HepG2 (cell line): Measurements from ENCODE around the gene KRT79. TPM values are rescaled to one million over a fixed set of nuclear protein-coding genes. Genes with fewer than 3 reads are reported as not detected.
A peak's percentile ranks its signal among the peaks of the same experiment; 100 is the strongest.

Source experiments
- CBFB ChIP-seq: sonication (generic); formaldehyde crosslinking; IDR thresholded peaks from 2 replicates; pipeline ENCODE4 v1.4.0; 2020; ENCODE audit warnings: missing genetic modification reagents
- DMAP1 ChIP-seq: IDR thresholded peaks from 2 replicates; pipeline ENCODE4 v1.6.1; 2016
- ELF3 ChIP-seq: IDR thresholded peaks from 2 replicates; pipeline ENCODE4 v1.6.1; 2016; ENCODE audit warnings: missing genetic modification reagents, missing compliant biosample characterization
- HOXA5 ChIP-seq: sonication (generic); formaldehyde crosslinking; IDR thresholded peaks from 2 replicates; pipeline ENCODE4 v1.4.0; 2020; ENCODE audit warnings: missing genetic modification reagents
- KDM1A ChIP-seq: IDR thresholded peaks from 2 replicates; pipeline ENCODE4 v1.6.1; 2016; ENCODE audit warnings: missing compliant biosample characterization
- PHF8 ChIP-seq: sonication (generic); formaldehyde crosslinking; IDR thresholded peaks from 2 replicates; pipeline ENCODE4 v1.5.0; 2020; ENCODE audit warnings: missing genetic modification reagents
- POLR2G ChIP-seq: fragments of 200-400 bp; formaldehyde crosslinking; IDR thresholded peaks from 2 replicates; pipeline ENCODE4 v1.6.1; 2018; ENCODE audit warnings: mild to moderate bottlenecking, low read depth, low read length, moderate library complexity
- RBM39 ChIP-seq: fragments of 200-400 bp; formaldehyde crosslinking; IDR thresholded peaks from one replicate; pipeline ENCODE4 v1.6.1; 2018; ENCODE audit warnings: antibody characterized with exemption, mild to moderate bottlenecking, low read depth, low read length; ENCODE audit not compliant: poor library complexity, severe bottlenecking
- REXO4 ChIP-seq: sonication (generic); formaldehyde crosslinking; IDR thresholded peaks from 2 replicates; pipeline ENCODE4 v1.8.0; 2022; ENCODE audit warnings: missing genetic modification reagents, mild to moderate bottlenecking, borderline replicate concordance
- TARDBP ChIP-seq: sonication (generic); formaldehyde crosslinking; IDR thresholded peaks from 2 replicates; pipeline ENCODE4 v1.8.0; 2022; ENCODE audit warnings: mild to moderate bottlenecking, missing genetic modification reagents
- ZNF256 ChIP-seq: sonication (generic); formaldehyde crosslinking; conservative IDR thresholded peaks from 2 replicates; pipeline ENCODE4 v1.4.0; 2020; ENCODE audit warnings: missing genetic modification reagents
- ZNF260 ChIP-seq: sonication (generic); formaldehyde crosslinking; IDR thresholded peaks from 2 replicates; pipeline ENCODE4 v1.4.0; 2020; ENCODE audit warnings: missing genetic modification reagents, low read depth, mild to moderate bottlenecking, borderline replicate concordance
- ZNF282 ChIP-seq: fragments of 450-650 bp; IDR thresholded peaks from 2 replicates; pipeline ENCODE4 v1.6.1; 2018; ENCODE audit not compliant: partially characterized antibody
- ZNF441 ChIP-seq: sonication (generic); formaldehyde crosslinking; IDR thresholded peaks from 2 replicates; pipeline ENCODE4 v1.7.0; 2021; ENCODE audit warnings: missing genetic modification reagents, borderline replicate concordance
- polyA plus RNA-seq, 8 experiments: library from polyadenylated mRNA; depleted of rRNA in 3 of 8; stranded (reverse) in 7 of 8; unstranded in 1 of 8; fragments of >200 nt; fragmentation: Illumina TruSeq in 4 of 8; extraction: Trizol in 4 of 8; gene quantifications; 2 replicates each; pipeline versions ENCODE4 v1.2.1 to v1.2.3, GENCODE V29; 2011 to 2016; ENCODE audit warnings: low read depth in 4 of 8, missing spikeins in 1 of 8, mixed read lengths in 1 of 8; ENCODE audit not compliant: insufficient read depth in 1 of 8
- total RNA-seq, 5 experiments: library from RNA; depleted of rRNA; stranded (reverse); fragments of >200 nt; fragmentation: Illumina TruSeq; extraction: Trizol; gene quantifications; 2 replicates each; pipeline ENCODE4 v1.2.3, GENCODE V29; 2016; ENCODE audit warnings: low read depth in 1 of 5
- TF ChIP-seq, protein P1 (sequence below): sonication (generic); IDR thresholded peaks from 2 replicates; pipeline ENCODE4 v1.6.1; 2016; ENCODE audit warnings: low read depth, borderline replicate concordance
- TF ChIP-seq, protein P2 (sequence below): sonication (generic); formaldehyde crosslinking; IDR thresholded peaks from 2 replicates; pipeline ENCODE4 v1.4.0; 2020; ENCODE audit warnings: missing genetic modification reagents
- TF ChIP-seq, protein P3 (sequence below), 2 experiments: sonication (generic) in 1 of 2; formaldehyde crosslinking in 1 of 2; IDR thresholded peaks; 2 replicates each; pipeline versions ENCODE4 v1.4.0 to v1.6.1; 2016 to 2020; ENCODE audit warnings: borderline replicate concordance in 1 of 2, low read depth in 1 of 2, mild to moderate bottlenecking in 1 of 2, missing genetic modification reagents in 1 of 2
- TF ChIP-seq, protein P4 (sequence below): IDR thresholded peaks from 2 replicates; pipeline ENCODE4 v1.6.1; 2016; ENCODE audit warnings: low read depth, control low read depth
- TF ChIP-seq, protein P5 (sequence below): sonication (generic); formaldehyde crosslinking; IDR thresholded peaks from 2 replicates; pipeline ENCODE4 v1.5.1; 2020; ENCODE audit warnings: missing genetic modification reagents, mild to moderate bottlenecking, borderline replicate concordance

Gene KRT79
- total and polyA plus RNA-seq, 2 of the 13 experiments (the other 11 are each of a cell fraction or from before 2014, with no cell fraction given) = 0.09 TPM; not detected in 1

DNA sequence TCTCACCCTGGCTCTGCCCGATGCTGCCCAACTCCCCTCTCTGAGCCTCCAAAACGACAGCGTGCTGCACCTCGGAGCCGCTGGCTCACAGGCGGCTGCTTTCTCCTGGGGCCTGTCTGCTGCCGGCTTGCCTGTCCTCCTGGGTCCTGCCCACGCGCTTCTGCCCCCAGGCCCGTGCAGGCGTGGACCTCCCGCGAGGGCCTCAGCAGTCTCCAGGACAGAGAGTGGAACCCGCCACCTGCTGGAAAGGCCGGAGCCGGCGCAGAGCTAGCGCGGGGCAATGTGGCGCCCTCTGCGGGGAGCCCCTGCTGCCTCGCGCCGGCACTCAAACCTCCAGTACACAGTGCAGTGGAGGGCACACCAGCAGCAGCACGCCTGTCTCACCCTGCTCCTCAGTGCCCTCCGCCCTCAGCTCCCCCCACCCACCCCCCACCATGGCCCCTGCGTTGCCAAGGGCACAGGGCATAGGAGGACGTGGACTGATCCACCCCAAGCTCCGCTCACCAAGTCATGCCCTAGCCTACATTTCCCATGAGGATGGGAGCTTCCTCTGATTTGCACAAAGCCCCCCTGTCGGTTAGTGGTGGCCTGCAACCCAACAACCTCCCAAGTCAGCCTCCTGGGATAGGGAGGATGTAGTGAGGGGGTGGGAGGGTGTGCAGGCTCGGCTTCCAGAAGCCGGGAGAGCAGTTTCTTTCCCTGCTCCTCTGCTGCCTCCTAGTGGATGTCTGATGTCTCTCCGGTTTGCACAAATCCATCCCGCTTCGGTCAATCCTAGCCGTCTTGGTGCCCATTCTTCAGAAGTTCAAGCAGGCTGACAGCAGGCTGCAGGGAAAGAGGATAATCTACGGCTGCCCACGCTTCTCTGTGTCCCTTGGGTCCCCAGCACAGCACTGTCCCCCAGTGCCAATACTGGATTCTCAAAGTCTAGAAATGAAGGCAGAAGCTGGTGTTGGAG, 45.6 kb upstream of the KRT79 start (continued):
- TF ChIP-seq, protein P1, sequence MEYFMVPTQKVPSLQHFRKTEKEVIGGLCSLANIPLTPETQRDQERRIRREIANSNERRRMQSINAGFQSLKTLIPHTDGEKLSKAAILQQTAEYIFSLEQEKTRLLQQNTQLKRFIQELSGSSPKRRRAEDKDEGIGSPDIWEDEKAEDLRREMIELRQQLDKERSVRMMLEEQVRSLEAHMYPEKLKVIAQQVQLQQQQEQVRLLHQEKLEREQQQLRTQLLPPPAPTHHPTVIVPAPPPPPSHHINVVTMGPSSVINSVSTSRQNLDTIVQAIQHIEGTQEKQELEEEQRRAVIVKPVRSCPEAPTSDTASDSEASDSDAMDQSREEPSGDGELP = no peak
- TF ChIP-seq, protein P2, sequence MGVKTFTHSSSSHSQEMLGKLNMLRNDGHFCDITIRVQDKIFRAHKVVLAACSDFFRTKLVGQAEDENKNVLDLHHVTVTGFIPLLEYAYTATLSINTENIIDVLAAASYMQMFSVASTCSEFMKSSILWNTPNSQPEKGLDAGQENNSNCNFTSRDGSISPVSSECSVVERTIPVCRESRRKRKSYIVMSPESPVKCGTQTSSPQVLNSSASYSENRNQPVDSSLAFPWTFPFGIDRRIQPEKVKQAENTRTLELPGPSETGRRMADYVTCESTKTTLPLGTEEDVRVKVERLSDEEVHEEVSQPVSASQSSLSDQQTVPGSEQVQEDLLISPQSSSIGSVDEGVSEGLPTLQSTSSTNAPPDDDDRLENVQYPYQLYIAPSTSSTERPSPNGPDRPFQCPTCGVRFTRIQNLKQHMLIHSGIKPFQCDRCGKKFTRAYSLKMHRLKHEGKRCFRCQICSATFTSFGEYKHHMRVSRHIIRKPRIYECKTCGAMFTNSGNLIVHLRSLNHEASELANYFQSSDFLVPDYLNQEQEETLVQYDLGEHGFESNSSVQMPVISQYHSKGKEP (CRISPR knock-in tag) = no peak
- TF ChIP-seq TARDBP (CRISPR knock-in tag) (peak; percentile 74), ZNF260 (CRISPR knock-in tag) (no peak), ZNF282 (no peak), ELF3 (CRISPR knock-in tag) (peak; percentile 45), PHF8 (CRISPR knock-in tag) (peak; percentile 63), REXO4 (no peak), RBM39 (peak; percentile 90), ZNF441 (CRISPR knock-in tag) (no peak), POLR2G (0 out of 2 replicates have a peak, but pooled peaks have one; percentile 22), KDM1A (CRISPR knock-in tag) (no peak), CBFB (CRISPR knock-in tag) (no peak), DMAP1 (CRISPR knock-in tag) (no peak; the same call in 1 of the 2 replicates), ZNF256 (no peak), HOXA5 (CRISPR knock-in tag) (no peak)
- TF ChIP-seq, protein P3, sequence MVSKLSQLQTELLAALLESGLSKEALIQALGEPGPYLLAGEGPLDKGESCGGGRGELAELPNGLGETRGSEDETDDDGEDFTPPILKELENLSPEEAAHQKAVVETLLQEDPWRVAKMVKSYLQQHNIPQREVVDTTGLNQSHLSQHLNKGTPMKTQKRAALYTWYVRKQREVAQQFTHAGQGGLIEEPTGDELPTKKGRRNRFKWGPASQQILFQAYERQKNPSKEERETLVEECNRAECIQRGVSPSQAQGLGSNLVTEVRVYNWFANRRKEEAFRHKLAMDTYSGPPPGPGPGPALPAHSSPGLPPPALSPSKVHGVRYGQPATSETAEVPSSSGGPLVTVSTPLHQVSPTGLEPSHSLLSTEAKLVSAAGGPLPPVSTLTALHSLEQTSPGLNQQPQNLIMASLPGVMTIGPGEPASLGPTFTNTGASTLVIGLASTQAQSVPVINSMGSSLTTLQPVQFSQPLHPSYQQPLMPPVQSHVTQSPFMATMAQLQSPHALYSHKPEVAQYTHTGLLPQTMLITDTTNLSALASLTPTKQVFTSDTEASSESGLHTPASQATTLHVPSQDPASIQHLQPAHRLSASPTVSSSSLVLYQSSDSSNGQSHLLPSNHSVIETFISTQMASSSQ (IDR thresholded peaks at IDR 0.05; ENCODE audit: low read depth) = no peak
- TF ChIP-seq, protein P3 (CRISPR knock-in tag; IDR thresholded peaks at IDR 0.05; ENCODE audit: borderline replicate concordance) = no peak
- TF ChIP-seq, protein P4, sequence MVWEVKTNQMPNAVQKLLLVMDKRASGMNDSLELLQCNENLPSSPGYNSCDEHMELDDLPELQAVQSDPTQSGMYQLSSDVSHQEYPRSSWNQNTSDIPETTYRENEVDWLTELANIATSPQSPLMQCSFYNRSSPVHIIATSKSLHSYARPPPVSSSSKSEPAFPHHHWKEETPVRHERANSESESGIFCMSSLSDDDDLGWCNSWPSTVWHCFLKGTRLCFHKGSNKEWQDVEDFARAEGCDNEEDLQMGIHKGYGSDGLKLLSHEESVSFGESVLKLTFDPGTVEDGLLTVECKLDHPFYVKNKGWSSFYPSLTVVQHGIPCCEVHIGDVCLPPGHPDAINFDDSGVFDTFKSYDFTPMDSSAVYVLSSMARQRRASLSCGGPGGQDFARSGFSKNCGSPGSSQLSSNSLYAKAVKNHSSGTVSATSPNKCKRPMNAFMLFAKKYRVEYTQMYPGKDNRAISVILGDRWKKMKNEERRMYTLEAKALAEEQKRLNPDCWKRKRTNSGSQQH = no peak
- TF ChIP-seq, protein P5, sequence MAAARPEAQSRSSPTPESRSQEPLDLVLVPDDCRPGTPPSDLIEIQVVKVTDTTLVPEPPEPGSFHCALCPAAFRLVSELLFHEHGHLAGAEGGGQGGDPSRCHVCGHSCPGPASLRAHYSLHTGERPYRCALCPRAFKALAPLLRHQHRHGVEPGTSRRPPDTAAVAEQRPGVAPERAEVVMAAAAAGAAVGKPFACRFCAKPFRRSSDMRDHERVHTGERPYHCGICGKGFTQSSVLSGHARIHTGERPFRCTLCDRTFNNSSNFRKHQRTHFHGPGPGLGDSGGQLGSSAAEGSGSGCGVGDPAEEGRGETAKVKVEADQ = 0 out of 2 replicates have a peak, but pooled peaks have one; percentile 25
